Measurements from ENCODE around the gene PEAR1.

The PEAR1 gene

GRCh38 chr1:156893048-156893953 is at the start of gene PEAR1:
Gene PEAR1 (plus strand): TSS chr1:156893718. CDS start chr1:156903927, 10,209 bp downstream.
- no peak for DNase-seq

- DNase-seq: no peak
Measured at GRCh38 chr1:156844102-156844501, 49.4 kb upstream of the PEAR1 start.

- no peak for DNase-seq
Measured at GRCh38 chr1:156844638-156845037, 48.9 kb upstream of the PEAR1 start.

GRCh38 chr1:156845055-156845952 is 48.2 kb upstream of the PEAR1 start:
- DNase-seq: no peak

GRCh38 chr1:156845953-156846545 is 47.5 kb upstream of the PEAR1 start:
- DNase-seq: no peak

GRCh38 chr1:156846643-156847042 is 46.9 kb upstream of the PEAR1 start:
- no peak for DNase-seq

- DNase-seq: no peak
Measured at GRCh38 chr1:156847591-156848460, 45.7 kb upstream of the PEAR1 start.

GRCh38 chr1:156848461-156849150 is 44.9 kb upstream of the PEAR1 start:
- DNase-seq: no peak

GRCh38 chr1:156849151-156849496 is 44.4 kb upstream of the PEAR1 start:
- no peak for DNase-seq

GRCh38 chr1:156851779-156852417 is 41.6 kb upstream of the PEAR1 start:
- no peak for DNase-seq

GRCh38 chr1:156852418-156852874 is 41.1 kb upstream of the PEAR1 start:
- DNase-seq: peak; percentile 56

- no peak for DNase-seq
Measured at GRCh38 chr1:156853761-156854160, 39.8 kb upstream of the PEAR1 start.

- DNase-seq: no peak
Measured at GRCh38 chr1:156854634-156855033, 38.9 kb upstream of the PEAR1 start.

GRCh38 chr1:156856282-156856785 is 37.2 kb upstream of the PEAR1 start:
- DNase-seq: no peak

- no peak for DNase-seq
Measured at GRCh38 chr1:156857532-156857931, 36.0 kb upstream of the PEAR1 start.

GRCh38 chr1:156858555-156858956 is 35.0 kb upstream of the PEAR1 start:
- no peak for DNase-seq

GRCh38 chr1:156858959-156859522 is 34.5 kb upstream of the PEAR1 start, which contains the start of gene INSRR:
Gene INSRR (minus strand): TSS chr1:156859117. CDS start chr1:156858621, 496 bp downstream.
- no peak for DNase-seq

GRCh38 chr1:156859523-156860112 is 33.9 kb upstream of the PEAR1 start:
- DNase-seq: no peak

- DNase-seq: peak; percentile 33
Measured at GRCh38 chr1:156860113-156860627, 33.3 kb upstream of the PEAR1 start.
